ENCODE measurements around the gene GCAT. TPM values are rescaled to one million over a fixed set of nuclear protein-coding genes. Genes with fewer than 3 reads are reported as not detected.

The GCAT gene
- total and polyA plus RNA-seq, 2 of the 13 experiments (the other 11 are each of a cell fraction or from before 2014, with no cell fraction given), result 28.0 to 50.3 TPM

GRCh38 chr22:37842015-37842793 is 34.5 kb downstream of the GCAT start (continued):
- TF ChIP-seq NAIF1 (CRISPR knock-in tag; IDR thresholded peaks at IDR 0.05; ENCODE audit: borderline replicate concordance) (no peak), BRD4 (CRISPR knock-in tag; IDR thresholded peaks at IDR 0.05) (no peak), CHCHD3 (CRISPR knock-in tag; IDR thresholded peaks at IDR 0.05) (no peak), FOSL1 (CRISPR knock-in tag; IDR thresholded peaks at IDR 0.05; ENCODE audit: borderline replicate concordance) (no peak), YEATS2 (CRISPR knock-in tag; IDR thresholded peaks at IDR 0.05; ENCODE audit: borderline replicate concordance) (no peak; the same call in 1 of the 2 replicates), CEBPB (IDR thresholded peaks at IDR 0.05; ENCODE audit: borderline replicate concordance, low read depth, low read length) (no peak), ZNF430 (CRISPR knock-in tag; IDR thresholded peaks at IDR 0.05) (no peak), MEF2D (CRISPR knock-in tag; IDR thresholded peaks at IDR 0.05) (no peak), PRMT3 (CRISPR knock-in tag; IDR thresholded peaks at IDR 0.05; ENCODE audit: borderline replicate concordance, low read depth) (no peak), MYPOP (CRISPR knock-in tag; IDR thresholded peaks at IDR 0.05) (0 out of 2 replicates have a peak, but pooled peaks have one; percentile 27), ZNF703 (CRISPR knock-in tag; IDR thresholded peaks at IDR 0.05; ENCODE audit: borderline replicate concordance) (no peak), ZNF576 (CRISPR knock-in tag; IDR thresholded peaks at IDR 0.05) (no peak), SATB2 (CRISPR knock-in tag; IDR thresholded peaks at IDR 0.05) (no peak), CCAR2 (optimal IDR thresholded peaks at IDR 0.05; ENCODE audit: low read depth, low read length) (no peak), BRCA1 (CRISPR knock-in tag; IDR thresholded peaks at IDR 0.05) (no peak)
- TF ChIP-seq, protein P1, sequence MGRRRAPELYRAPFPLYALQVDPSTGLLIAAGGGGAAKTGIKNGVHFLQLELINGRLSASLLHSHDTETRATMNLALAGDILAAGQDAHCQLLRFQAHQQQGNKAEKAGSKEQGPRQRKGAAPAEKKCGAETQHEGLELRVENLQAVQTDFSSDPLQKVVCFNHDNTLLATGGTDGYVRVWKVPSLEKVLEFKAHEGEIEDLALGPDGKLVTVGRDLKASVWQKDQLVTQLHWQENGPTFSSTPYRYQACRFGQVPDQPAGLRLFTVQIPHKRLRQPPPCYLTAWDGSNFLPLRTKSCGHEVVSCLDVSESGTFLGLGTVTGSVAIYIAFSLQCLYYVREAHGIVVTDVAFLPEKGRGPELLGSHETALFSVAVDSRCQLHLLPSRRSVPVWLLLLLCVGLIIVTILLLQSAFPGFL (CRISPR knock-in tag; IDR thresholded peaks at IDR 0.05), result no peak
- TF ChIP-seq, protein P2, sequence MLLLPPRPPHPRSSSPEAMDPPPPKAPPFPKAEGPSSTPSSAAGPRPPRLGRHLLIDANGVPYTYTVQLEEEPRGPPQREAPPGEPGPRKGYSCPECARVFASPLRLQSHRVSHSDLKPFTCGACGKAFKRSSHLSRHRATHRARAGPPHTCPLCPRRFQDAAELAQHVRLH (CRISPR knock-in tag; IDR thresholded peaks at IDR 0.05; ENCODE audit: borderline replicate concordance, low read depth), result no peak
- TF ChIP-seq, protein P3, sequence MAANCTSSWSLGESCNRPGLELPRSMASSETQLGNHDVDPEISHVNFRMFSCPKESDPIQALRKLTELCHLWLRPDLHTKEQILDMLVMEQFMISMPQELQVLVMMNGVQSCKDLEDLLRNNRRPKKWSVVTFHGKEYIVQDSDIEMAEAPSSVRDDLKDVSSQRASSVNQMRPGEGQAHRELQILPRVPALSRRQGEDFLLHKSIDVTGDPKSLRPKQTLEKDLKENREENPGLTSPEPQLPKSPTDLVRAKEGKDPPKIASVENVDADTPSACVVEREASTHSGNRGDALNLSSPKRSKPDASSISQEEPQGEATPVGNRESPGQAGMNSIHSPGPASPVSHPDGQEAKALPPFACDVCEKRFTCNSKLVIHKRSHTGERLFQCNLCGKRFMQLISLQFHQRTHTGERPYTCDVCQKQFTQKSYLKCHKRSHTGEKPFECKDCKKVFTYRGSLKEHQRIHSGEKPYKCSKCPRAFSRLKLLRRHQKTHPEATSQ (CRISPR knock-in tag; IDR thresholded peaks at IDR 0.05; ENCODE audit: borderline replicate concordance), result no peak
- TF ChIP-seq, protein P4, sequence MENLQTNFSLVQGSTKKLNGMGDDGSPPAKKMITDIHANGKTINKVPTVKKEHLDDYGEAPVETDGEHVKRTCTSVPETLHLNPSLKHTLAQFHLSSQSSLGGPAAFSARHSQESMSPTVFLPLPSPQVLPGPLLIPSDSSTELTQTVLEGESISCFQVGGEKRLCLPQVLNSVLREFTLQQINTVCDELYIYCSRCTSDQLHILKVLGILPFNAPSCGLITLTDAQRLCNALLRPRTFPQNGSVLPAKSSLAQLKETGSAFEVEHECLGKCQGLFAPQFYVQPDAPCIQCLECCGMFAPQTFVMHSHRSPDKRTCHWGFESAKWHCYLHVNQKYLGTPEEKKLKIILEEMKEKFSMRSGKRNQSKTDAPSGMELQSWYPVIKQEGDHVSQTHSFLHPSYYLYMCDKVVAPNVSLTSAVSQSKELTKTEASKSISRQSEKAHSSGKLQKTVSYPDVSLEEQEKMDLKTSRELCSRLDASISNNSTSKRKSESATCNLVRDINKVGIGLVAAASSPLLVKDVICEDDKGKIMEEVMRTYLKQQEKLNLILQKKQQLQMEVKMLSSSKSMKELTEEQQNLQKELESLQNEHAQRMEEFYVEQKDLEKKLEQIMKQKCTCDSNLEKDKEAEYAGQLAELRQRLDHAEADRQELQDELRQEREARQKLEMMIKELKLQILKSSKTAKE (CRISPR knock-in tag; IDR thresholded peaks at IDR 0.05; ENCODE audit: borderline replicate concordance), result no peak
